ENCODE data around the gene KNDC1.

Gene KNDC1

DNA sequence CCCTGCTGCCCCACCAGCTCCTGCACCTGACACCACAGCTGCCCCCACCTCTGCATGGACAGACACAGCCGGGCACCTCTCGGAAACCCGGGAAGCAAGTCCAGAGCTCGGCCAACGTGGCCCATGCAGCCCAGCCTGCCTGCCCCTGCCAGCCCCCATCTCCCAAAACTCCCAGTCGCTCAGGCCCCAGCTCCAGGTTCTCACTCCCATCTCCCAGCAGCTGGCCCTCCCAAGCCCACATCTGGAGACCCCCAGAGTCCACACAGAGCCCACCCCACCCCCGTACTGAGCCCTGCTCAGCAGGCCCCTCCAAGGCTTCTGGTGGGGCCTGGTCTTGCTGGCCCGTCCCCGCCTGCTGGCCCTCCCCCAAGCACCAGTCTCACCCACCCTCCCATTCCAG, 37.8 kb downstream of the KNDC1 start:
- Histone ChIP-seq H3K4me3 (ENCODE audit: low read length) (no peak overlapping the region), H3K36me3 (replicated peaks; ENCODE audit: low read depth, low read length) (no peaks in the 10 kb centered on the region), H4K20me1 (ENCODE audit: insufficient read depth, low read length) (no peaks in the 10 kb centered on the region), H3K9me3 (ENCODE audit: insufficient read depth, low read length) (no peaks in the 10 kb centered on the region), H3K27ac (ENCODE audit: low read length) (no peak overlapping the region), H2AFZ (ENCODE audit: low read depth, low read length) (no peak overlapping the region), H3K27me3 (ENCODE audit: low read depth, low read length) (no peaks in the 10 kb centered on the region), H3K4me1 (ENCODE audit: low read length) (no peaks in the 10 kb centered on the region), H3K9ac (ENCODE audit: low read length) (no peak overlapping the region), H3K4me2 (ENCODE audit: low read length) (no peak overlapping the region), H3K79me2 (ENCODE audit: low read length) (no peaks in the 10 kb centered on the region)
- TF ChIP-seq, protein P1, sequence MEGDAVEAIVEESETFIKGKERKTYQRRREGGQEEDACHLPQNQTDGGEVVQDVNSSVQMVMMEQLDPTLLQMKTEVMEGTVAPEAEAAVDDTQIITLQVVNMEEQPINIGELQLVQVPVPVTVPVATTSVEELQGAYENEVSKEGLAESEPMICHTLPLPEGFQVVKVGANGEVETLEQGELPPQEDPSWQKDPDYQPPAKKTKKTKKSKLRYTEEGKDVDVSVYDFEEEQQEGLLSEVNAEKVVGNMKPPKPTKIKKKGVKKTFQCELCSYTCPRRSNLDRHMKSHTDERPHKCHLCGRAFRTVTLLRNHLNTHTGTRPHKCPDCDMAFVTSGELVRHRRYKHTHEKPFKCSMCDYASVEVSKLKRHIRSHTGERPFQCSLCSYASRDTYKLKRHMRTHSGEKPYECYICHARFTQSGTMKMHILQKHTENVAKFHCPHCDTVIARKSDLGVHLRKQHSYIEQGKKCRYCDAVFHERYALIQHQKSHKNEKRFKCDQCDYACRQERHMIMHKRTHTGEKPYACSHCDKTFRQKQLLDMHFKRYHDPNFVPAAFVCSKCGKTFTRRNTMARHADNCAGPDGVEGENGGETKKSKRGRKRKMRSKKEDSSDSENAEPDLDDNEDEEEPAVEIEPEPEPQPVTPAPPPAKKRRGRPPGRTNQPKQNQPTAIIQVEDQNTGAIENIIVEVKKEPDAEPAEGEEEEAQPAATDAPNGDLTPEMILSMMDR (IDR thresholded peaks at IDR 0.05; ENCODE audit: low read depth, low read length): no peak
- no peak for TF ChIP-seq EZH2phosphoT487 (IDR thresholded peaks at IDR 0.05; ENCODE audit: low read depth)

DNA sequence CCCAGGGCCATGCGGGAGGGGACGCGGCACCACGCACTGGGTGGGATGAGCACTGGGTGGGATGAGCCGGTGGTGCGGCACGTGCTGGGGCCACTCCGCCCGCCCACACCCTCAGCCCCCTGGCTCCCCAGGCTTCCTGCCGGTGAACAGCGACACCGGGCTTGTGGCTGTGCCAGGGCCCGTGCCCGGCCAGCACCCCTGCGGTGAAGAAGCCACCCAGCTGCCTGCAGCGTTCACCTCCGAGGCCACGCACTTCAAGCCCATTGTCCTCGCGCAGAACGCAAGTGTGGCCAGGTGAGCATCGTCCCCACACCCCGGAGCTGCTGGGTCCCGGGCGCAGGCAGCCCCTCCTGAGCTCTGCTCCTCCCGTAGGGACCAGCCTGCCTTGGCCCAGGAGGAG, 38.2 kb downstream of the KNDC1 start:
- Histone ChIP-seq H3K79me2 (ENCODE audit: low read length) (no peaks in the 10 kb centered on the region), H3K4me3 (ENCODE audit: low read length) (no peak overlapping the region), H4K20me1 (ENCODE audit: insufficient read depth, low read length) (no peaks in the 10 kb centered on the region), H3K9me3 (ENCODE audit: insufficient read depth, low read length) (no peaks in the 10 kb centered on the region), H3K4me1 (ENCODE audit: low read length) (no peaks in the 10 kb centered on the region), H3K9ac (ENCODE audit: low read length) (no peak overlapping the region), H3K4me2 (ENCODE audit: low read length) (no peak overlapping the region), H3K36me3 (replicated peaks; ENCODE audit: low read depth, low read length) (no peaks in the 10 kb centered on the region), H2AFZ (ENCODE audit: low read depth, low read length) (no peak overlapping the region), H3K27me3 (ENCODE audit: low read depth, low read length) (no peaks in the 10 kb centered on the region), H3K27ac (ENCODE audit: low read length) (no peak overlapping the region)
- TF ChIP-seq, protein P1 (IDR thresholded peaks at IDR 0.05; ENCODE audit: low read depth, low read length): no peak
- no peak for TF ChIP-seq EZH2phosphoT487 (IDR thresholded peaks at IDR 0.05; ENCODE audit: low read depth)

DNA sequence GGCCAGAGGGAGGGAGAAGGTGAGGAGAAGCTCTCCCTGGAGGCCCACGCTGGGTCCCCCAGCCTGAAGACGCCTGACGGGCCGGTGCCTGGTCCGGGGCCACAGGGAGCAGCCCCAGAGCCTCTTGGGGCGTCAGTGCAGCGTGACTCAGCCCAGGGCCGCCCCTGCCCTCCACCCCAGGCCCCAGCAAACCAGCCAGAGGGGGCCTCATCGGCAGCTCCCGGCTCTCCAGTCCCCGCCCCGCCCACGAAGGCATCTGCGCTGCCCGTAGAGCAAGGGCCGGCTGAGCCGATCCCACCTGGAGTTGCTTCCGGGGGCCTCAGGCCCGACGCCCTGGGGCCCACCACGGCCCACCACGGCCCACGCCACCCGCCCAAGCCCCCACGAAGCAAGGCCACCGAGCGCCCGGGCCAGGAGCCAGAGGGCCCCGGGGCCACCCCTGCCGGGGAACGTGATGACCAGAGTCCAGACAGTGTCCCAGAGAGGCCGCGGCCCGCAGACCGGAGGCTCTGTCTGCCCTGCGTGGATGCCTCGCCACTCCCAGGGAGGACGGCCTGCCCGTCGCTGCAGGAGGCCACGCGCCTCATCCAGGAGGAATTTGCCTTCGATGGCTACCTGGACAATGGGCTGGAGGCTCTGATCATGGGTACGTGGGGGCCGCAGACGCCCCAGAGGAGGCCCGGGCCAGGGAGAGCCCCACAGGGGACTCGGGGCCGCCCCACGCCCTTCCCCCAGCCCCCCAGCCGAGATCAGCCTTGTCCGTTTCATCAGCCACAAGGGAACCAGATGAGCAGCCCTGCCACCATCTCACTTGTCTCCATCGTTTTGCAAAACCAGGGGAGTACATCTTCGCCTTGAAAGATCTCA, 38.8 kb downstream of the KNDC1 start:
- Histone ChIP-seq H3K9ac (ENCODE audit: low read length) (no peak overlapping the region), H2AFZ (ENCODE audit: low read depth, low read length) (no peak overlapping the region), H3K27me3 (ENCODE audit: low read depth, low read length) (no peaks in the 10 kb centered on the region), H3K4me1 (ENCODE audit: low read length) (no peaks in the 10 kb centered on the region), H3K27ac (ENCODE audit: low read length) (no peak overlapping the region), H3K36me3 (replicated peaks; ENCODE audit: low read depth, low read length) (no peaks in the 10 kb centered on the region), H3K4me2 (ENCODE audit: low read length) (no peak overlapping the region), H3K79me2 (ENCODE audit: low read length) (no peaks in the 10 kb centered on the region), H3K4me3 (ENCODE audit: low read length) (no peak overlapping the region), H4K20me1 (ENCODE audit: insufficient read depth, low read length) (no peaks in the 10 kb centered on the region), H3K9me3 (ENCODE audit: insufficient read depth, low read length) (no peaks in the 10 kb centered on the region)
- TF ChIP-seq EZH2phosphoT487 (IDR thresholded peaks at IDR 0.05; ENCODE audit: low read depth): no peak
- TF ChIP-seq, protein P1 (IDR thresholded peaks at IDR 0.05; ENCODE audit: low read depth, low read length): no peak

DNA sequence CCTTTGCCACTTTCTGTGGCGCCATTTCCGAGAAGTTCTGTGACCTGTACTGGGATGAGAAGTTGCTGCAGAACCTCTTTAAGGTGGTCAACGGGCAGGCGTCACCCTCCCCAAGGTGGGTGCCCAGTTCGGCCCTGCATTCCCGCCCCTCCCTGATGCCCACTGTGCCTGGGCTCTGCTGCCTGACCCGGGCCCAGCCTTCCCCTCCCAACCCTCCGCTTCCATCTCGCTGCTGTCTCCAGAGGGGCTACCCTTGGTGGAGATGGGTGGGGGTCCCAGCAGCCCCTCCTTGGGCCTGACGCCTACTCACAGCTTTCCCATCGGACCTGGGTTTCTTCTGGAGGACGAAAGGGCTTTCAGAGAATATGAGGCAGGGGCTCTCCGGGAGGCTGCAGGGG, 39.5 kb downstream of the KNDC1 start:
- Histone ChIP-seq H3K9ac (ENCODE audit: low read length) (no peak overlapping the region), H3K4me1 (ENCODE audit: low read length) (no peaks in the 10 kb centered on the region), H3K27me3 (ENCODE audit: low read depth, low read length) (no peaks in the 10 kb centered on the region), H3K79me2 (ENCODE audit: low read length) (no peaks in the 10 kb centered on the region), H3K4me2 (ENCODE audit: low read length) (no peak overlapping the region), H4K20me1 (ENCODE audit: insufficient read depth, low read length) (no peaks in the 10 kb centered on the region), H3K4me3 (ENCODE audit: low read length) (no peak overlapping the region), H3K27ac (ENCODE audit: low read length) (no peak overlapping the region), H2AFZ (ENCODE audit: low read depth, low read length) (no peak overlapping the region), H3K36me3 (replicated peaks; ENCODE audit: low read depth, low read length) (no peaks in the 10 kb centered on the region), H3K9me3 (ENCODE audit: insufficient read depth, low read length) (no peaks in the 10 kb centered on the region)
- TF ChIP-seq, protein P1 (IDR thresholded peaks at IDR 0.05; ENCODE audit: low read depth, low read length): no peak
- TF ChIP-seq EZH2phosphoT487 (IDR thresholded peaks at IDR 0.05; ENCODE audit: low read depth): no peak
